Effector memory CD4-positive, alpha-beta T cell (primary cell): ENCODE measurements around the gene NCAM1.

Experiments
- DNase-seq, 3 donors: peaks; one replicate each; pipeline ENCODE4 v3.0.0-alpha.2; 2020
- H3K27ac ChIP-seq: 2 replicates; pipeline ENCODE4 v1.7.0; 2013; ENCODE audit warnings: mild to moderate bottlenecking, low read length, moderate library complexity; ENCODE audit not compliant: insufficient read depth, poor library complexity, severe bottlenecking
- H3K27me3 ChIP-seq: replicated peaks from 2 replicates; pipeline ENCODE4 v1.7.0; 2013; ENCODE audit warnings: mild to moderate bottlenecking, low read length; ENCODE audit not compliant: insufficient read depth, control insufficient read depth, poor library complexity, severe bottlenecking
- H3K36me3 ChIP-seq: 2 replicates; pipeline ENCODE4 v1.7.0; 2013; ENCODE audit warnings: mild to moderate bottlenecking, low read length, moderate library complexity; ENCODE audit not compliant: control insufficient read depth, insufficient read depth
- H3K4me1 ChIP-seq: 2 replicates; pipeline ENCODE4 v1.7.0; 2013; ENCODE audit warnings: low read length, mild to moderate bottlenecking; ENCODE audit not compliant: control insufficient read depth, insufficient read depth, poor library complexity, severe bottlenecking
- H3K4me3 ChIP-seq: 2 replicates; pipeline ENCODE4 v1.7.0; 2013; ENCODE audit warnings: low read length, low read depth, mild to moderate bottlenecking; ENCODE audit not compliant: insufficient read depth, poor library complexity, severe bottlenecking
- H3K9me3 ChIP-seq: 2 replicates; pipeline ENCODE4 v1.7.0; 2013; ENCODE audit warnings: mild to moderate bottlenecking, low read length, moderate library complexity; ENCODE audit not compliant: control insufficient read depth

Gene NCAM1

DNA sequence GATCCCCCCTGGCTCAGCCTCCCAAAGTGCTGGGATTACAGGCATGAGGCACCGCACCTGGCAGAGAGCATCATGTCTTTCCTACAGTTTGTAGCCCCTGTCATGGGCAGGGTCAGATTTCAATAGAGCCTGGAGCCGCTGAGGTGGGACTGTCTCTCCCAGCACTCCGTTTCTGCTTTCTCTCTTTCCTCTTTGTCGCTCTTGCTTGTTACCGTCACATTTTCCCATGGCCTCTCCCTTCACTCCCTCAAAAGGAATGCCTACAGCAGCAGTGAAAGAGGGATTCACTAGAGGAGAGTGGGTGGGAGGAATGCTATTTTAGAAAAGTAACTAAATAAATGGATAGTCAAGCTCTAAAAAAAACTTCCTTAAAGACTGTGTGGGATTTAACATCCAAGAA lies 216.5 kb downstream of the NCAM1 start:
- no peaks in the 10 kb centered on the region for H3K4me1 ChIP-seq
- no peak overlapping the region for H3K4me3 ChIP-seq
- H3K9me3 ChIP-seq, result no peaks in the 10 kb centered on the region
- no peaks in the 10 kb centered on the region for H3K27me3 ChIP-seq
- DNase-seq, result no peak
- H3K27ac ChIP-seq, result no peak overlapping the region
- no peaks in the 10 kb centered on the region for H3K36me3 ChIP-seq

DNA sequence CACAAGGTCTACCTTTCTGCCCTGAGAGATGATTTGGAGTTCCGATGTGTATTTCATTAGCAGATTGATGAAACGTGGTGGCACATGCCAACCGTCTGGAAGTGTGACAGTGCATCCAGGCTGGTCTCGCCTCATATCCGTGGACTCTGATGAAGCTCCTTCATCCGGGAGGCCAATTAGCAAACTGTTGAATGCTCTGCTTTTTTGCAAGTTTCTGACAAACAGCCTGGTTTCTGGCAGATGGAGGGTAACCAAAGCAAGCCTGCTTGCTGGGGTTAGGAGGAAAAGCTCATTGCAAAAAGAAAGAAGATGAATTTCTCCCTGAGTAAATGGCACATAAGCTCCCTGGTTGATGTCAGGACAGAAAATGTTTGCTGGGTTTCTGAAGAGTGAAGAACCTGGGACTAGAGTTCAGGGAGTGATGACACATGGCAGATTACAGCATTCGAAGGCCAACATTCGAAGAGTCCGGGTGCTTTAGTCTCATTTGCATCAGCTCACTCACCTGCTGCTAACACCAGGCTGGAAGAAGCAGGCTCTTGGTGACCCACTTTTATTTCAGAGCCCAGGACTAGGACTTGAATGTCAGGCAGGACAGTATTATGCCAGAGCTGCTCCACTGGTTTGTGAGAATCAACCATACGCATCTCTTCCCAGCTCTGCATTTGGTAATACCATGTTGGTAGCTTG lies 217.3 kb downstream of the NCAM1 start:
- H3K27me3 ChIP-seq, result no peaks in the 10 kb centered on the region
- H3K4me1 ChIP-seq, result no peaks in the 10 kb centered on the region
- DNase-seq, result no peak
- no peaks in the 10 kb centered on the region for H3K9me3 ChIP-seq
- no peak overlapping the region for H3K27ac ChIP-seq
- no peak overlapping the region for H3K4me3 ChIP-seq
- no peaks in the 10 kb centered on the region for H3K36me3 ChIP-seq

DNA sequence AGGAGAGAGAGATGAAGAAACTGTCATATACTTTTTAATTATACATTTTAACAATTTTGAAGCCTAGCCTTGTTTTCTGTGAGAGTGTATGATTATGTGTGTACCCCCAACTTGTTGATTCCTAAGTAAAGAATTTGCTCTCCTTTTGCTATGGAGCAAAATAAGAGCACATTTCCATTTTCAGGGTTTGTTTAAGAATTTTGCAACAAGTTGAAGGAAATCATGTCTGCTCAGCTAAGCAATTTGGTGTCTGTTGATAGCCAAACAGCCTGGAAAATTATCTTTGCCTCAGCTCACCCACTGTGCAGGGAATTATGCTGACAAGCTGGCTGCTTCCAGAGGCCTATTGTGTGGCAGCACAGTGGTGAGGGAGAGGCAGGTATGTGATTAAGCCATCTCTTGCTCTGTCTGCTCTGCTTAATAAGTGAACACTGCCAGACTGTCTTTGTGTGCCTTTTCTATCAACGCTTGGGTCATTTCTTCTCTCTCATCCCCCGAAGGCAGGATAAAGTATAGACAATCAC lies 218.0 kb downstream of the NCAM1 start:
- Histone ChIP-seq H3K27ac (no peak overlapping the region), H3K36me3 (no peaks in the 10 kb centered on the region), H3K9me3 (no peaks in the 10 kb centered on the region), H3K27me3 (no peaks in the 10 kb centered on the region), H3K4me3 (no peak overlapping the region), H3K4me1 (no peaks in the 10 kb centered on the region)
- DNase-seq, result no peak

DNA sequence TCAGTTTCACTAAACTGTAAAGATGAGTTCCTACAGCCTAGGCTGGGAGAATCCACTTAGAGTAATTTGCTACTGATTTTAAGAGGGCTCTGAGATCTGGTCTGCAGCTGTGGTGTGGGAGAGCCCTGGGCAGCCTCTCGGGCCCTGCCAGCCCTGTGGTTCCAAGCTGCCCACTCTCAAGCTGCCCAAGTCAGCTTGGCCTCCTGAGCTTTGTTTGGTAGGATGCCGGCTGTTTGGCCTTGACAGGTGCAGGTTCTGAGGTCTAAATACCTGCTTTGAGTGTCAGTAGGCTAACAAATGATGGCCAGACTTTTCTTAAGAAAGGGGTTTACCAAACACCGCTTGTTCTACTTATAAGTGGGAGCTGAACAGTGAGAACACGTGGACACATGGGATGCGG lies 219.9 kb downstream of the NCAM1 start:
- no peak for DNase-seq
- Histone ChIP-seq H3K4me1 (no peaks in the 10 kb centered on the region), H3K4me3 (no peak overlapping the region), H3K27me3 (no peaks in the 10 kb centered on the region), H3K36me3 (no peaks in the 10 kb centered on the region), H3K27ac (no peak overlapping the region), H3K9me3 (no peaks in the 10 kb centered on the region)

DNA sequence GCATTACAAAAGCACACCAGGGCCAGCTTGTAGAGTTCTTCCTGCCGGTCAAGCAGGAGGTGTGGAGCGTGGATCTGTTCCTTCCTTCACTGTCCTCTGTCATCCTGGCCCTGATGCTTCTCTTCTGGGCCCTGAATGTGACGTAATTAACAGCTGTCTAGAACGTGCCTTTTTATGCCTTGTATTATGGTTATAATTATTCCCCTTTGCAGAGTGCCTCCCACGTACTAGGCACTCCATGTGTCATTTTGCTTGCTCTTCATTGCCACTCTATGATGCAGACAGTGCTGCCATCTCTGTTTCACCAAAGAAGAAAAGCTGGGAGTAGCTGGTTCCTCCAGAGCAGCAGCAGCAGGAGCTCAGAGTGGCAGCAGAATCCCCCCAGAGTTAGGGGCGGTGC lies 221.1 kb downstream of the NCAM1 start:
- Histone ChIP-seq H3K9me3 (no peaks in the 10 kb centered on the region), H3K4me1 (no peaks in the 10 kb centered on the region), H3K27me3 (no peaks in the 10 kb centered on the region), H3K4me3 (no peak overlapping the region), H3K27ac (no peak overlapping the region), H3K36me3 (no peaks in the 10 kb centered on the region)
- DNase-seq, result no peak

DNA sequence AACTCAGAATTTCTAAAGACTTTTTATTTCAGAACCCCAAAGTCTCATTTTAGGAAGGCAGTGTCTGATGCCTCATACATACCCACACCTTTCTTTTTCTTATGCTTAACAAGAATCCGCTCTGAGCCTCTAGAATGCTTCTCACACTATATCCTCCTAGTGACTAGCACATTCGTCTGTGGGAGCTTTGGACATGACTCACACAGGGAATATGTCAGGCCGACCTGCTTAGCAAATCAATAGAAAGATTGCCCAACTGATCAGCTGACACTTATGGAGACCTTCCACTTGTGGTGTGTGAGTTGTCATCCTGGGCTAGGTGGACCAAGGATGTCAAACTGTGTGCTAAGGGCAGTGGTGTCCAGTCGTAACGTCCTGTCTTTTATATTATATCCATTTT lies 223.3 kb downstream of the NCAM1 start:
- H3K4me3 ChIP-seq, result no peak overlapping the region
- H3K9me3 ChIP-seq, result no peaks in the 10 kb centered on the region
- H3K27me3 ChIP-seq, result no peaks in the 10 kb centered on the region
- H3K4me1 ChIP-seq, result no peaks in the 10 kb centered on the region
- DNase-seq, result no peak
- no peak overlapping the region for H3K27ac ChIP-seq
- H3K36me3 ChIP-seq, result no peaks in the 10 kb centered on the region

DNA sequence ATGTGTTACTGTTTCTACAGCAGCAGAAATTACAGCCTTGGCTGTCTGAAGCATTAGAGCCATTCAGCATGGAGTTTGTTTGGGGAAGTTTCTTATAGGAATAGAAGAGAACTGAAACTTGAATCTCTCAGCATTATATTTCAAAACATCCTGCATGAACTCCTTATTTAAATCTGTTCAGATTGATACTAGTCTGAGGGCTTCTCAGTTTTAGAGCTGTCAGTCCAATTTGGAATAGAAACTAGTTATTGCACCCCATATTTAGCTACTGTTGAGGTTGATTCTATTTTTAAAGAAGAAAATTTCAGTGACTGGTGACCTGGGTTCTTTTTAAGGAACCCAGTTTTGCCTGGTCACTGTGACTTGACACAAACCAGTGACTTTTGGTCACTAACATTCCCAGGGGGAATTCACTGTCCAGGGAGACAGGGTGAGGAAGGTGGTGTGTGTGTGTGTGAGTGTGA lies 227.2 kb downstream of the NCAM1 start:
- H3K4me3 ChIP-seq, result no peak overlapping the region
- H3K36me3 ChIP-seq, result no peaks in the 10 kb centered on the region
- no peak overlapping the region for H3K27ac ChIP-seq
- H3K4me1 ChIP-seq, result no peaks in the 10 kb centered on the region
- no peaks in the 10 kb centered on the region for H3K27me3 ChIP-seq
- no peaks in the 10 kb centered on the region for H3K9me3 ChIP-seq
- no peak for DNase-seq

DNA sequence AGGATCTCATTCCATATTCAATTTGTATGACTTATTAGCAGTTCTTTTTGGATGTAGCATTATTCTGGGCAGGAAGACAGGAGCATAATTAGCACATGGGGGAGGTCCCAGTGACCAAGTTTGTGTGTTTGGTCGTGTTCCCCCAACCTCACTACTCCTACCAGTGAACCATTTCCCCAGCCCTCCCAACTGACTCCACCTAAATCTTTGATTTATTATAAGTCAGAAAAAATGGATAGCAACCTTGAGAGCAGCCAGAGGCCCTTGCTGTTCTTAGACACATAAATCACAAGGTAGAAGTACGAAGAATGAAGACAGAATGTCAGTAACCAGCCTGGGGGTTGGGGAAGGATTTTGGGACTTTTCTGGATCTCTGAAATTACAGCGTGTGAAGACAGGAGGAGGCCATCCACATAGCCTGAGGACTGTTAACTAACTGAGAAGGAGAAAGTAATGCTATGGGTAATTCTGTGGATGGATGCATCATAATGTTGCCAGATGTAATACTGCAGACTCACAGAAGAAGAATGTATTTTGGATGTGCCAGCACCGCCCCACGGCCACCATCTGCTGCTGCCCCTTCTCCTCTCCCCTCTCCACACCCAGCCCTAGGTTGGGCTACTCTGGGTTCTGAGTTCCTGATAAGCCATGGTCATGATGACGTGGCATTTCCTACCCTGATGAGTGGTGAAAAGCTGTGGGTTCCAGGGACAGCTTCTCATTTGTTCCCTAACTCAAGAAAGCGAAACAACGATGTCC lies 228.9 kb downstream of the NCAM1 start:
- no peak for DNase-seq
- no peak overlapping the region for H3K4me3 ChIP-seq
- H3K27me3 ChIP-seq, result no peaks in the 10 kb centered on the region
- no peaks in the 10 kb centered on the region for H3K36me3 ChIP-seq
- H3K9me3 ChIP-seq, result no peaks in the 10 kb centered on the region
- no peaks in the 10 kb centered on the region for H3K4me1 ChIP-seq
- H3K27ac ChIP-seq, result no peak overlapping the region

DNA sequence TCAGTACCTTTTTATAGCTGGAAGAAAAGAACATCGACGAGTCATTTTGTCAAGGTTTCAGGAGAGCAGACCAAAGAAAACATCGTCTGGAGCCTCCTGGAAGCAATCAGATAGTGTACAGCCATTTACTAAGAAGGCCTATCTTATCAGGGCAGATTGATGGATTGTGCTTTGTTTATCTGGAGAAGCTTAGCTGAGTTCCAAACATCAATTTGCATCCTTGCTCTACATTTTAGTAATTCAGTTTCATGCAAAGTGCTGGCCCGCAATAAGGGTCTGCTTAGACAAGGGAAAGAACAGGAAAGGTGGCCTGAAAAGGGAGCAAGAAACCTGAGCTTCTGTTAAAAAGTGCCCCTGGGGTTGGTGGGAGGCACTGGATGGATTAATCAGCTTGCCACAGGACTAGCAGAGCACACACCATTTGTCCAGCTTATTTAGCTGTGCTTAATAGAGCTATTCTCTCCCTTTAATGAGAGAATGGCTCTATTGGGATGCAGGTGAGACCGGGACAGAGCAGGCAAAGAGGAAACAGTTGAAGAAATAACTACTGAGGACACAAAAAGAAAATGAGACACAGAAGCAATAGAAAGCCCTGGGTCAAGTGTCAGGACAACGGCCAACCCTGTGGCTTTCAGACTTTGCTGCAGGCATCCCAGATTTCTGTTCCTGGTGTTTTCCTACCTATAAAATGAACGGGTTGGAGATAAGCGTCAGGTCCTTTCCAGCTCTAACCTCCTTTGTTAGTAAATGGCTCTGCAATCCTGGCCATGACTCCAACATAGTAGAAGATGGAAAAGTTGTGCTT lies 231.1 kb downstream of the NCAM1 start:
- Histone ChIP-seq H3K27me3 (no peaks in the 10 kb centered on the region), H3K9me3 (no peaks in the 10 kb centered on the region), H3K4me1 (no peaks in the 10 kb centered on the region), H3K4me3 (no peak overlapping the region), H3K36me3 (no peaks in the 10 kb centered on the region), H3K27ac (no peak overlapping the region)
- no peak for DNase-seq
